ENCODE data around the gene UBFD1.

GRCh38 chr16:23590181-23590580 lies 32.7 kb downstream of the UBFD1 start:
- TF ChIP-seq, protein P1, sequence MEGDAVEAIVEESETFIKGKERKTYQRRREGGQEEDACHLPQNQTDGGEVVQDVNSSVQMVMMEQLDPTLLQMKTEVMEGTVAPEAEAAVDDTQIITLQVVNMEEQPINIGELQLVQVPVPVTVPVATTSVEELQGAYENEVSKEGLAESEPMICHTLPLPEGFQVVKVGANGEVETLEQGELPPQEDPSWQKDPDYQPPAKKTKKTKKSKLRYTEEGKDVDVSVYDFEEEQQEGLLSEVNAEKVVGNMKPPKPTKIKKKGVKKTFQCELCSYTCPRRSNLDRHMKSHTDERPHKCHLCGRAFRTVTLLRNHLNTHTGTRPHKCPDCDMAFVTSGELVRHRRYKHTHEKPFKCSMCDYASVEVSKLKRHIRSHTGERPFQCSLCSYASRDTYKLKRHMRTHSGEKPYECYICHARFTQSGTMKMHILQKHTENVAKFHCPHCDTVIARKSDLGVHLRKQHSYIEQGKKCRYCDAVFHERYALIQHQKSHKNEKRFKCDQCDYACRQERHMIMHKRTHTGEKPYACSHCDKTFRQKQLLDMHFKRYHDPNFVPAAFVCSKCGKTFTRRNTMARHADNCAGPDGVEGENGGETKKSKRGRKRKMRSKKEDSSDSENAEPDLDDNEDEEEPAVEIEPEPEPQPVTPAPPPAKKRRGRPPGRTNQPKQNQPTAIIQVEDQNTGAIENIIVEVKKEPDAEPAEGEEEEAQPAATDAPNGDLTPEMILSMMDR (IDR thresholded peaks at IDR 0.05): no peak
- no peak for TF ChIP-seq POLR2A (IDR thresholded peaks at IDR 0.05)
